Tibial artery (tissue), 4 donors: ENCODE data around the gene ZNF516.

Experiments used
- DNase-seq, 2 donors: peaks; one replicate each; pipeline ENCODE4 v3.0.0-alpha.2; 2019
- H3K27ac ChIP-seq, 2 donors: fragments of 200-600 bp; sonication (generic) in 1 of 2; 1 replicate in 1 of 2; 2 replicates in 1 of 2; pipeline ENCODE4 v1.5.1; 2018 to 2019; ENCODE audit warnings: mild to moderate bottlenecking in 1 of 2
- H3K27me3 ChIP-seq, 2 donors: fragments of 200-600 bp; sonication (generic) in 1 of 2; one replicate each; pipeline versions ENCODE4 v1.5.1 to v1.6.0; 2016 to 2019
- H3K36me3 ChIP-seq, 3 donors: fragments of 200-600 bp; sonication (generic) in 2 of 3; one replicate each; pipeline ENCODE4 v1.5.1; 2016 to 2019; ENCODE audit warnings: mild to moderate bottlenecking in 2 of 3
- H3K4me1 ChIP-seq, 4 donors: fragments of 200-600 bp; sonication (generic) in 2 of 4; 1 replicate in 3 of 4; 2 replicates in 1 of 4; pipeline ENCODE4 v1.5.1; 2016 to 2019
- H3K4me3 ChIP-seq, 2 donors: fragments of 200-600 bp; sonication (generic) in 1 of 2; 1 replicate in 1 of 2; 2 replicates in 1 of 2; pipeline ENCODE4 v1.5.1; 2018 to 2019; ENCODE audit warnings: mild to moderate bottlenecking in 2 of 2
- H3K9me3 ChIP-seq, 3 donors: fragments of 200-600 bp; sonication (generic) in 1 of 3; one replicate each; pipeline ENCODE4 v1.5.1; 2016 to 2019
- intact Hi-C: fragments of 100-400 bp; cut with DNase I; formaldehyde crosslinking; loops from one replicate; pipeline ENCODE4 v1.15.0; 2023; ENCODE audit warnings: low total_unique reads
- TF ChIP-seq, protein P1 (sequence below), 2 experiments: fragments of 200-600 bp in 1 of 2; fragments of 450-650 bp in 1 of 2; IDR thresholded peaks; one replicate each; pipeline ENCODE4 v1.5.1; 2017 to 2019; ENCODE audit warnings: antibody characterized with exemption in 2 of 2, mild to moderate bottlenecking in 1 of 2, moderate library complexity in 1 of 2

The ZNF516 gene

DNA sequence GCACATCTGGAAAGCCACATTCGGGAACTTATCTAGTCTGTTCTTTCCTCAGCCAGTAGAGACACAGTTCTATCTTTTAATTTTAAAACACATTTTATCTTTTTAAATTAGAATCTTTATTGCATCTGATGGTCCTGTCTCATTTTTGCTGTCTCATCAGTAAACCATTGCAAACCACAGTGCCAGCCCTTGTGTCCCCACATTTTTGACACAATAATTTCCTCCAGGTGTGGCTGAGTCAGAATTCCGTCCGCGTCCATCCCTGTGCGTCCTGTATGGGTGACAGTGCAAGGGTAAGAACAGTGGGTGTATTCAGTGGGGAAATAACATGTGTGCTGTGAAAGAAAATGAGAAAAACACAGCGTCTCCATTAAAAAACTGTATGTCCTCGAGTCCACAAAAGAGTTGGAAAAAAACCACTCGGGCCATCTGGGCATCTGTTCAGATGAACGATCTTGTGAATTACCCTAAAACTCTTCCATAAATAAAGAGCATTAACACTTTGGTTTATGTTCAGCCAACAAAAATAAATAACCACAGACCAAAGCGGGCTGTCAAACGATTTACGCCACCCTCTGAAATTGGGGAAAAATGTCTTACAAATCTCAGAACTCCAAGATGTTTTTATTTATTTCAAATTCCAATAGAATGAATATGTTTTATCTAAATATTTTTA, 137.3 kb downstream of the ZNF516 start:
- H3K27ac ChIP-seq = no peak overlapping the region
- TF ChIP-seq, protein P1, sequence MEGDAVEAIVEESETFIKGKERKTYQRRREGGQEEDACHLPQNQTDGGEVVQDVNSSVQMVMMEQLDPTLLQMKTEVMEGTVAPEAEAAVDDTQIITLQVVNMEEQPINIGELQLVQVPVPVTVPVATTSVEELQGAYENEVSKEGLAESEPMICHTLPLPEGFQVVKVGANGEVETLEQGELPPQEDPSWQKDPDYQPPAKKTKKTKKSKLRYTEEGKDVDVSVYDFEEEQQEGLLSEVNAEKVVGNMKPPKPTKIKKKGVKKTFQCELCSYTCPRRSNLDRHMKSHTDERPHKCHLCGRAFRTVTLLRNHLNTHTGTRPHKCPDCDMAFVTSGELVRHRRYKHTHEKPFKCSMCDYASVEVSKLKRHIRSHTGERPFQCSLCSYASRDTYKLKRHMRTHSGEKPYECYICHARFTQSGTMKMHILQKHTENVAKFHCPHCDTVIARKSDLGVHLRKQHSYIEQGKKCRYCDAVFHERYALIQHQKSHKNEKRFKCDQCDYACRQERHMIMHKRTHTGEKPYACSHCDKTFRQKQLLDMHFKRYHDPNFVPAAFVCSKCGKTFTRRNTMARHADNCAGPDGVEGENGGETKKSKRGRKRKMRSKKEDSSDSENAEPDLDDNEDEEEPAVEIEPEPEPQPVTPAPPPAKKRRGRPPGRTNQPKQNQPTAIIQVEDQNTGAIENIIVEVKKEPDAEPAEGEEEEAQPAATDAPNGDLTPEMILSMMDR (IDR thresholded peaks at IDR 0.05) = no peak
- H3K4me1 ChIP-seq = no peaks in the 10 kb centered on the region
- peaks cover 0 to 24% (median 13%) of the 10 kb centered on the region in 3 donors for H3K36me3 ChIP-seq
- H3K4me3 ChIP-seq = no peak overlapping the region
- no peaks in the 10 kb centered on the region for H3K27me3 ChIP-seq
- no peaks in the 10 kb centered on the region for H3K9me3 ChIP-seq
- intact Hi-C loops = no loop called here
- DNase-seq = no peak

DNA sequence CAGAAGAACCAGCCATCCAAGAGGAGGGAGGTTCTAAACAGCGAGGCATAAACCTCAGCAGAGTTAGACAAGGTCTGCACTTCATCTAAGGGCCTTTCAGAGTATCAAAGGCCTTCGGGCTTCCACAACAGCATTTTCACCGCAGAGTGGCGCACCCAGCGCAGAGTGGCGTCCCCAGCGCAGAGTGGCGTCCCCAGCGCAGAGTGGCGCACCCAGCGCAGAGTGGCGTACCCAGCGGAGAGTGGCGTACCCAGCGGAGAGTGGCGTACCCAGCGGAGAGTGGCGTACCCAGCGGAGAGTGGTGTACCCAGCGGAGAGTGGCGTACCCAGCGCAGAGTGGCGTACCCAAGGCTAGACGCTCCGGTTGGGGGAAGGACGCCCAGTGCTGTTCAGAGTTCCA, 137.9 kb downstream of the ZNF516 start:
- H3K27me3 ChIP-seq = no peaks in the 10 kb centered on the region
- TF ChIP-seq, protein P1 (IDR thresholded peaks at IDR 0.05) = no peak
- no peak for DNase-seq
- H3K4me1 ChIP-seq = no peaks in the 10 kb centered on the region
- H3K4me3 ChIP-seq = no peak overlapping the region
- H3K36me3 ChIP-seq = peaks cover 0 to 22% (median 11%) of the 10 kb centered on the region in 3 donors
- intact Hi-C loops = no loop called here
- H3K9me3 ChIP-seq = no peaks in the 10 kb centered on the region
- H3K27ac ChIP-seq = no peak overlapping the region

- H3K4me3 ChIP-seq = no peak overlapping the region
- TF ChIP-seq, protein P1 (IDR thresholded peaks at IDR 0.05) = no peak
- DNase-seq = no peak
- no peaks in the 10 kb centered on the region for H3K27me3 ChIP-seq
- H3K9me3 ChIP-seq = no peaks in the 10 kb centered on the region
- H3K27ac ChIP-seq = no peak overlapping the region
- H3K36me3 ChIP-seq = peaks cover 0 to 17% (median 6%) of the 10 kb centered on the region in 3 donors
- intact Hi-C loops = no loop called here
- H3K4me1 ChIP-seq = no peaks in the 10 kb centered on the region
Observed at GRCh38 chr18:76356666-76357065, 138.4 kb downstream of the ZNF516 start.

GRCh38 chr18:76354348-76354747, 140.7 kb downstream of the ZNF516 start:
- no peak for DNase-seq
- H3K9me3 ChIP-seq = no peaks in the 10 kb centered on the region
- H3K27ac ChIP-seq = no peak overlapping the region
- TF ChIP-seq, protein P1 (IDR thresholded peaks at IDR 0.05) = no peak
- H3K4me3 ChIP-seq = no peak overlapping the region
- peaks cover 0 to 11% (median 0%) of the 10 kb centered on the region in 3 donors for H3K36me3 ChIP-seq
- intact Hi-C loops = no loop called here
- H3K4me1 ChIP-seq = no peaks in the 10 kb centered on the region
- peaks cover 0 to 12% of the 10 kb centered on the region in 2 donors for H3K27me3 ChIP-seq

DNA sequence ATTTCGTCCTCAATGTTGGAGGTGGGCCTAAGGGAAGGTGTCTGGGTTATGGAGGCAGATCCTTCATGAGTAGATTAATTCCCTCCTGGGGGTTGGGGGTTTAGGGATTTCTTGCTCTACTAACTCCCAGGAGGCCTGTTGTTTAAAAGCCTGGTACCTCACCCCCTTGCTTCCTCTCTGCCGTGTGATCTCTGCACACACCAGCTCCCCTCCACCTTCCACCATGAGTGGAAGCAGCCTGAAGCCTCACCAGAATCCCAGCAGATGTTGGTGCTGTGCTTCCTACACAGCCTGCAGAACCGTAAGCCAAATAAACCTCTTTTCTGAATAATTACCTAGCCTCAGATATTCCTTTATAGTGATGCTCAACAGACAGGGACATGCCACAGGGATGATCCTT, 141.5 kb downstream of the ZNF516 start:
- intact Hi-C loops = no loop called here
- Histone ChIP-seq H3K9me3 (no peaks in the 10 kb centered on the region), H3K27me3 (peaks cover 0 to 13% of the 10 kb centered on the region in 2 donors), H3K4me1 (peaks cover 0 to 4% (median 0%) of the 10 kb centered on the region in 4 donors), H3K4me3 (no peak overlapping the region), H3K36me3 (peaks cover 0 to 11% (median 0%) of the 10 kb centered on the region in 3 donors), H3K27ac (no peak overlapping the region)
- DNase-seq = no peak
- TF ChIP-seq, protein P1 (IDR thresholded peaks at IDR 0.05) = no peak
